SK-N-SH (cell line): ENCODE measurements around the gene DPF1.

Source experiments
- CTCF ChIP-seq: fragments of 200-600 bp; sonication (generic); IDR thresholded peaks from 2 replicates; pipeline ENCODE4 v1.6.1; 2017; ENCODE audit warnings: antibody characterized with exemption, mild to moderate bottlenecking, moderate library complexity
- EZH2phosphoT487 ChIP-seq: fragments of 200-600 bp; sonication (generic); IDR thresholded peaks from 2 replicates; pipeline ENCODE4 v1.6.1; 2017; ENCODE audit warnings: low read depth, mixed run types, mild to moderate bottlenecking, antibody characterized with exemption, moderate library complexity, borderline replicate concordance
- GABPA ChIP-seq: IDR thresholded peaks from 2 replicates; pipeline ENCODE4 v1.4.0; 2012; ENCODE audit warnings: low read depth, mild to moderate bottlenecking
- POLR2AphosphoS5 ChIP-seq: IDR thresholded peaks from 2 replicates; pipeline ENCODE4 v1.6.1; 2012; ENCODE audit warnings: low read depth, low read length
- REST ChIP-seq: IDR thresholded peaks from 2 replicates; pipeline ENCODE4 v1.6.1; 2012; ENCODE audit warnings: mild to moderate bottlenecking, low read depth, low read length, moderate library complexity
- RXRA ChIP-seq: IDR thresholded peaks from 2 replicates; pipeline ENCODE4 v1.4.0; 2012; ENCODE audit warnings: low read depth, mild to moderate bottlenecking, borderline replicate concordance
- USF1 ChIP-seq: IDR thresholded peaks from 2 replicates; pipeline ENCODE4 v1.4.0; 2012; ENCODE audit warnings: low read depth, borderline replicate concordance

GRCh38 chr19:38209671-38210457, 14.2 kb downstream of the DPF1 start:
- no peak for TF ChIP-seq RXRA
- no peak for TF ChIP-seq CTCF
- no peak for TF ChIP-seq GABPA
- TF ChIP-seq POLR2AphosphoS5: no peak
- TF ChIP-seq EZH2phosphoT487: no peak
- TF ChIP-seq REST: no peak
- no peak for TF ChIP-seq USF1
